Cardiac septum (tissue), 1 donor: ENCODE measurements around the gene ULBP2. TPM values are rescaled to one million over a fixed set of nuclear protein-coding genes. Genes with fewer than 3 reads are reported as not detected.
A peak's percentile ranks its signal among the peaks of the same experiment; 100 is the strongest.
"Not testable (repeated sequence)": the region's sequence is repeated elsewhere in the genome, so short reads cannot be mapped to it uniquely, and the experiment has no call there.

Experiments
- DNase-seq: peaks from one replicate; pipeline ENCODE4 v3.0.0-alpha.2; 2020; ENCODE audit warnings: low spot score
- intact Hi-C: fragments of 100-400 bp; cut with DNase I; formaldehyde crosslinking; loops from one replicate; pipeline ENCODE4 v1.14.0; 2022
- total RNA-seq: library from RNA; stranded (reverse); fragmentation: NEBNext Ultra II Directional; extraction: Animal tissue kit (Norgen Biotek cat#: 25700); gene quantifications from one replicate; pipeline ENCODE4 v1.2.1, GENCODE V29; 2021
- donor health status: DM: no; HTN: no; CAD: no.

The ULBP2 gene
- total RNA-seq, 1 donor from 2014 or later, result 1.1 TPM

DNA sequence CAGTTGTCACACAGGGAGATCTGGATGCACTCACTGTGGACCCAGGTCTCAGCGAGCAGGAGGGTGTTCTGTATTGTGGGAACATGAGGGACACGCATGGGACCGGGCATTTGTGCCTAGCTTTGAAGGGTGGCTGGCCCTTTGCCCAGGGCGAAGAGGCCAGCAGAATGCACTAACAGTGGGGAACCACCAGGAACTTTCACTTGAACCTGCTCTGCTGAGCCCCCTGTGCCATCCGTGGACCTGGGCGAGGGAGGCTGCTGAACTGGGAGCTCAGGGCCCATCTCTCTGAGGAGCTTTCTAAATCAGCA, 1.2 kb upstream of the ULBP2 start:
- intact Hi-C loops, result loop anchor here (2.0 kb wide), 1 partner anchor 64 kb away; no protein-coding TSS in a partner anchor
- DNase-seq, result peak; percentile 61

DNA sequence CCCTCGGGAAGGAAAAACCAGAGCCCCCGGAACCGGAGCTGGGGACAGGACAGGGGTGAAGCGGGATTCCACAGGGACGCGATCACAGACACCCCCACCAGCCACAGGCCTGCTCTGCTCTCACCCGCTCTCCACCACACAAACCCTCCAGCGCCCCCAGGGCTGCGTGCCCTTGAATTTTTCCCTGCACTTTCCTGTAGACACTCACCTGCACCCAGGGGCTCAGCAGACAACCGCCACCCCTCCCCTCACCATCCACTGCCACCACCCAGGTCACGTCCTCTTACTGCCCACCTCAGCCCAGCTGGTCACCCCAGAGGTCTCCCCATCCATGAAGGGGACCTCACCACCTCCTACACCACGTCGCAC, 631 bp downstream of the ULBP2 start:
- intact Hi-C loops, result no loop called here
- DNase-seq, result peak; percentile 41

DNA sequence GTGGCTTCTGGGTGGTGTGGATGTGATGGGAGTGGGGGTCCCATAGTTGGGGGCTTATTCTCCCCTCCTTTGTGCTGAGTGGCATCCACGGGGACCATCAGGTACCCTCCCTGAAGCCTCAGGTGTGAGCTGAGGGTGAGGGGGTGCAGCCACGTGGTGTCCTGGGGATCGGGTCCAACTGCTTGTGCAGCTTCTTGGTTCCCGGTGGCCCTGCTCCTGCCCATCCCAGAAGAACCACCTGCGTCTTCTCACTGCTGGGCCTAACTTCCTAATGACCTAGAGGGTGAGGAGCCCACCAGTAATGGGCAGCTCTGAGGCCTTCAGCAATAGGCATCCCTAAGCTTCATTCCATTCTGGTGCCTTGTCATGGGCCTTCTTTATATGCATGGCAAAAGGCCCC, 1.5 kb downstream of the ULBP2 start:
- intact Hi-C loops, result not testable (repeated sequence)
- DNase-seq, result peak; percentile 62

DNA sequence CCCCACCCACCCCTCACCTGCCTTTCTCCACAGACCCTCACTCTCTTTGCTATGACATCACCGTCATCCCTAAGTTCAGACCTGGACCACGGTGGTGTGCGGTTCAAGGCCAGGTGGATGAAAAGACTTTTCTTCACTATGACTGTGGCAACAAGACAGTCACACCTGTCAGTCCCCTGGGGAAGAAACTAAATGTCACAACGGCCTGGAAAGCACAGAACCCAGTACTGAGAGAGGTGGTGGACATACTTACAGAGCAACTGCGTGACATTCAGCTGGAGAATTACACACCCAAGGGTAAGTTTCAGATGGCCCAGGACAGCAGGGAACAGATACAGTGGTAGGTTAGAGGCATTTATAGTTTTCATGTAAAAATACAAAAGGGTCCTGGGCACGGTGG, 3.5 kb downstream of the ULBP2 start:
- peak; percentile 22 for DNase-seq
- intact Hi-C loops, result not testable (repeated sequence)

DNA sequence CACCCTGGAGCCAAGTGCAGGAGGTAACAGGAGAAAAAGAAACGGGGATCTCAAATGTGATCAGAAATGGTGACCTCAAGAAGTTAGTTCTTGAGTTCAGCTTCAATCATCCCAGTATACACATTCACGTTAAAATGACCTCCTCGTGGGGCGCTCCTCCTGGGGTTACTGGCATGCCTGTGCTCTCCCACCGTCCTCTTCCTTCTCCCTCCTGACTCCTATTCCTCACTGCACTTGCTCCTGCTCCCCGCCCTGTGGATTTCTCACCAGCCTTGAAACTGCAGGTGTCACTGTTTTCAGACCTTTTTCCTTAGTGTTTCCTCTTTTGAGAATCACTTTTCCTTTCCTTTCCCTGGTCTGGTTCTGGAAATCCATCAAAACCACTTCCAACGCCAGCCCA, 4.8 kb downstream of the ULBP2 start:
- intact Hi-C loops, result not testable (repeated sequence)
- peak; percentile 33 for DNase-seq

DNA sequence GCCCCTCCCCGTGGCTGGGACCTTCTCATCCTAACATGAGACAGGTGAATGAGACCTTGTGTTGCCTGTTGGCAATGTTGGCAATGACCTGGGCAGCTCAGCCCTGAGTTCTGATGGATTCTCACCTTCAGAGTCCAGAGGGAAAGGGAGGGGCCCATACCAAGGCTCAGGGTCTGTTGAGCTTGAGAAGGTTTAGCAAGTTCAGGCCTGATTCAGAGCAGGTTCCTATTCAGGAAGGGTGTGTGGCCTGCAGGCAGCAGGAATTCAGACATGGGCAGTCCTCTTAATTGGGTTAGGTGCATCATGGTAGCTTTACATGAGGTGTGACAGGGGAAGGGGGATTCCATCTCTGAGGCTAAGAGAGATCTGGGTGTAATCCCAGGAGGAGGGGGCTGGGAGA, 5.7 kb downstream of the ULBP2 start:
- DNase-seq, intact Hi-C loops: not testable (repeated sequence)

DNA sequence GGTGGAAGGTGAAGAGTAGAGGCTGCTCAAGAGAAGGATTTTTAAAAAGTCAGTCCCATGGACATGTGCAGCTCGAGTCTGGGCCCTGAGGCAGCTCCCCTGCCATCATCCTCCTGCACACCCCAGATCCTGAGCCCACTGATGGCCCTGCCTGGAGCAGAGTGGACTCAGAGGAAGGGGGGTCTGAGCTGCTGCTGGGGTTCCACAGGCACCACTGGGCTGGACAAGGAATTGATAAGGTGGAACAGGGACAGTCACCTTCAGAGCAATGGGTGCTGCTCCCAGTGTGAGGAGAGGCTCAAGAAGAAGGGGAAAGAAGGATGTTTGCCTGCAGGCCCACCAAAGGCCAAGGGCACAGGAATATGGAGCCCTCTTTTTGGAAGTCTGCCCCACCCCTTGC, 6.2 kb downstream of the ULBP2 start:
- intact Hi-C loops, result no loop called here
- peak; percentile 53 for DNase-seq

DNA sequence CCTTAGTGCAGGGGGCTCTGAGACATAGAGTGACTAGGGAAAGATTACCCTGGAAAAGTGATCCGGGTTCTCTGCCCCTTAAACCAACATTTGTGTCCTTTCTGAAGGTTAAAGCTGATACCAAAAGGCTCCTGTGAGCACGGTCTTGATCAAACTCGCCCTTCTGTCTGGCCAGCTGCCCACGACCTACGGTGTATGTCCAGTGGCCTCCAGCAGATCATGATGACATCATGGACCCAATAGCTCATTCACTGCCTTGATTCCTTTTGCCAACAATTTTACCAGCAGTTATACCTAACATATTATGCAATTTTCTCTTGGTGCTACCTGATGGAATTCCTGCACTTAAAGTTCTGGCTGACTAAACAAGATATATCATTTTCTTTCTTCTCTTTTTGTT, 6.8 kb downstream of the ULBP2 start:
- intact Hi-C loops, result no loop called here
- no peak for DNase-seq

DNA sequence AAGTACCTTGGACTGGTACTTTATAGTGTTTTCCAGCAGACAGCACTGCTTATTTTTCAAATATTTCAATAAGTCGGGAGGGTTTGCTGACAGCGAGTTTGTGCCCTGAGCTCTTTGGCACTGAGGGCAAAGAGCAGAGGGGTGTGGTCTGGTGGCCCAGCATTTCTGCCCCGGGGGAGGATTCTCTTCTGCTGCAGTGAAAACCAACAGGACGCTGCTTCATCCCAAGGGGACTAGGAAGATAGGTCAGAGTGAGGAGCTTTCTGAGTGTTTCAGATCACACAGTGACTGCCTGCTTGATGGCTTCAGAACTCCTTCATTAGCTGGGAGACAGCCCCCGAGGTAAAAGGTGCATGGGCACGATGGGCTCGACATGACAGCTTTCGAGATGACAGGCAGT, 8.6 kb downstream of the ULBP2 start:
- peak; percentile 29 for DNase-seq
- intact Hi-C loops, result no loop called here

DNA sequence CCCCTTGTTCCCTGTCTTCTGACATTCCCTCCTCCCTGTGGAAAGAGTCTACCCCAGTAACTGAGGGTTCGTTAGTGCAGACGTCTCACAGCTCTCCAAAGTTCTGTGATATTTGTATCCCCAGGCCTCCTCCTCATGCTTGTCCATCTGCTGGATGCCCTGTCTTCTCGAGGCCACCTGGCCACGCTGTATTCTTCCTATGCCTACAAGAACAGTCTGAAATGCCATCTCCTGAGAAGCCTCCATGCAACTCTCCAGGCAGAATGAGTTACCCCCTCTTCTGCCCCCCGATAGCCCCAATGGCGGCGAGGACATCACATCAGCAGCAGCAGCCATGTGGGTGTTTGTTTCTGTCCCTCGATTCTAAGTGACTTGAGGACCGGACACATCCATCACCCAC, 9.3 kb downstream of the ULBP2 start:
- peak; percentile 70 for DNase-seq
- intact Hi-C loops, result no loop called here

DNA sequence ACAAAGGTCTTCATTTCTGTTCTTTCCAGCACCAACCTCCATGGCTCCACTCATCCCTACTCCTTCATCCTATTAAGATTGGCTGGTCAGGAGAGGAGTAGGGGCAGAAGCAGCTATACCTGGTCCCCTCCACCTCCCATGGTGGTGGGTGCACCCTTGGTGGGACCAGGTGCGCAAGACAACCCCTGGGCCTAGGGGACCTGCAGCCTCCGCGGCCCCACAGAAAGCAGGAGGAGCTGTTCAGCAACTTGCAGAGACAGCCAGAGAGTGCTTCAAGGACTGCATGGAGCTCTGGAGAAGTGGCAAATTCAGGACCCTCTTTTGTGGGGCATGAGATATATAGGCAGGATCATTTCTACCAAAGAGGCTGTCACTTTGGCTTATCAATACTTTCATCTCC, 9.8 kb downstream of the ULBP2 start:
- DNase-seq, result no peak
- intact Hi-C loops, result no loop called here

DNA sequence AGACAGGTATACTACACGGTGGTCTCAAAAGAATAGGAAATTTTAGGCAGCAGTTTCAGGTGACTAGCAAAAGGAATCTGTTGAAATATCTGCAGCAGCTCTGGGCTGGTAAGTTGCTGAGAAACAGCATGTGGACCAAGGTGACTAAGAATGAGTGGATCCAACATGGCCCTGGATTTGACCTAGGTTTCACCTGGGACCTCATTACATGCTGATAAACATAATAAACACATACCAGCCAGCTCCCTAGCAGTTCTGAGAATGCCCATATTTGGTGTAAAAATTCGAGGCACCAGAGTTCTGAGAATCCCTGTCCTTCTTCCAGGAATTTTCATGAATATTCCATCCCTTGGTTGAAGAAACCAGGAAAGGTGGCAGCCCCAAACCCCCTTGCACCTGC, 11.6 kb downstream of the ULBP2 start:
- intact Hi-C loops, DNase-seq: not testable (repeated sequence)

DNA sequence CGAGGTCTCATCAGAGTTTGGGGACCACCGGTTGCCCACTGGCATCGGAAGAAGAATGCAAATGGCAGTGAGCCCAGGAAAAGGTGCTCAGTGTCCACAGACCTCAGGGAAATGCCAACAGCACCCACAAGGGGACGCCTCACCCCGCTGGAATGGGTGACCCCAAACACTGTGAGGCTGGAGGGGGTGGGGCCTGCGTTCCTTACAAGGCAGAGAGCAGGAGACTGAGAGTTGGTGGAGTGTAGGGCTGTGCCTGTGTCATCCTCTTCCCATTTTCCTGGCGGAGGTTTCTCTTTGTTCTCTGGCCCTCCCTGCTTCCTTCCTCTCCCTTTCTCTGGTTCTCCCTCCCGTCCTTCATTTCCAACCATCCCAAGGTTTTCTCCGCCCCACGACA, 12.1 kb downstream of the ULBP2 start:
- DNase-seq, intact Hi-C loops: not testable (repeated sequence)

DNA sequence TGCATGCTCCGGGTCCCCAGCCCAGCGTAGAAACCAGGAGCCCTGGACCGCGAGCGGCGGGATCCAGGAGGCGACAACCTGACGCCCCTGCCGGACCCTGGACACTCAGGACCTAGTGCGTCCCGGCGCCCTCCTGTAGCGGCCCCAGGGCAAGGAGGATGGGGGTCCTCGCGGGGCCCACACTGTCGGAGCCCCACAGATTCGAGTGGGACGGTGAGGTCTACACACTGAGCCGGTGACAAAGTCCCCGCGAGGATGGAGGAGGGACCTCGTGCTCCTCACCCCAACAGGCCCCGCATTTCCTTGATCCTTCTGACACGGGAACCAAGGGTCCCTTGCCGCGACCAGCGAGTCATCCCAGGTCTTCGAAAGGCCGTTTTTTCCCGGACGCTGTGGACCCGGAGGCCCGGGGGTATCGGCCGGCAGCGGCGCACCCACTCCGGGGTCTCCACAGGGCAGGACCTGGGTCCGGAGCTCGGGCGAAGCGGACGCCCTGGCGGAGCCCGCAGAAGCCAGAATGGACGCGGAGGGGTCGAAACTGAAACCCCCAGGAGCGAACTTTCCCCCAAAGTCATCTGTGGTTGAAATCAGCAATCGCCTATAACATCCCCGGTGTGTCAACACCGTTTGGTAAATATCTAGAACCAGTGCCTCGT, 12.6 kb downstream of the ULBP2 start:
- intact Hi-C loops, result not testable (repeated sequence)
- peak; percentile 64 for DNase-seq

DNA sequence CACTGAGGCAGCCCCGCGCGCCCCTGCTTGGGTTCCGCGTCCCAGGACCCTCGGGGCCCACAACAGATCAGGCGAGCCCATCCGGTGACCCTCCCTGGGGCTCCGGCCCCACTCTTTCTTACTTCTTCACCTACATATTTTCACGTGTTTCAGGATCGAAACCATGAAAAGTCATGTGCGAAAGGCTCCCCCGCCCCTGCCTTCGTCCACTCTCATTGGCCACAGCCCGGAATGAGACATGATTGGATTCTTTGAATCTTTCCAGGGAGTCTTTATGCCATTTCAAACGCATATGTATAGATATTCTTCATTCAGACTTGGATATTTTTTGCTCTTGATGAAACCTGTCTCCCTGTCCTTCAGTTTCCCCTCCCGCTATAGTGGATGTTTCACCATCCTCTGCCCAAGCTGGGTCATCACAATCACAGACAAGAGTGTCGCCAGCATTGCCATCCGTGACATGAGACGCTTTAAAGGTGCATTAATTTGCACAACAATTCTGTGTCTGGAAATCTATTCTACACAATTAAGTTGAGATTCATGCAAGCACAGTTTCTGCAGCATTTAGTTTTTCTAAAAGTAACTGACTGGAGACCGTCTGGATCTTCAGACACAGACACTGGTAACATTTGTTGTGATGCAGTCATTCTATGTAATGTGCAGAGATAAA, 13.3 kb downstream of the ULBP2 start:
- DNase-seq, intact Hi-C loops: not testable (repeated sequence)

DNA sequence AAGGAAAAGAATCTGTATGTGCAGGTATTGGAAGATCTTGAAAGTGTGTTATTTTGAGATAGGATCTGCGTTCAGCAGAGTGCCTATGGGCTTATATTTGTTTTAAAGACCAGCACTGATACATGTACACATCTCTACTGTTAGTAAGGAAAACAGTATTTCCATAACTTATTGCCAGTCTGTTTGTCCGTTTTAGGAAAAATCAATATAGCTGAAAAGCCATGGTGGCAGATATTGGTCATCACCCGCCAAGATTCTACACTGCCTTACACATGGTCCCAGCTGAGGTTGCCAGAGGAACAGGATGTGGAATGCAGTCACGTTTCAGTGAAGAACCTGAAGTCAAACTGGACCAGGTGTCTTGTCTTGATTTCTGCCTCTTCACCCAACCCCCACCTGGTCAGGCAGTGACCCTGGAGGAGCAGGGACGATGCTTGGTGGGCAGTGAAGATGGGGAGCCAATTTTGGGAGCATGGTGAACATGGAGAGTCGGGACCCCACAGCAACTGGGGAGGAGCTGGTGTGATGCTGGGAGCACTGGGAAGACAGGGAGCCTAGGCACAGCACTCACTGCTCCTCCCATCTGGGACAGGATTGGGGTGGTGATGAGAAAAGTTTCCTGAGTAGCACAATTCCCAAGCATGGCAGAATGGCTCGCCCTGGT, 14.0 kb downstream of the ULBP2 start:
- intact Hi-C loops, result not testable (repeated sequence)

DNA sequence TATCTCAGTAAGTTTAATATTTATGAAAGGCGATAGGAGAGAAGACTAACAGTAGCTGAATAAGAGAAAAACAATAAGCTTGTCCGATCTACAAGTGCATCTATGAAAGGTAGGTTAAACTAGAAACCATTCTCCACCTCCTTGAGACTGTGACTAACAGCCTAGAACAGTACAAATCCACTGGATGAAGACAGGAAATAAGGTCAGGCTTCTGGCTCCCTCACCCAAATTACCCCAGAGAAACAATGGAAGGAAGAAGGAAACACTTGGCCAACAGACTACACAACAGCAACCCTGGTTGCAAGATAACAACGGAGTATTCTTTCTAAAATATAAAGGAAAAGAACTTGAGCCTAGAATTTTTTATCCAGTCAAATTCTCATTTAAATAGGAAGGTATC, 16.3 kb downstream of the ULBP2 start:
- intact Hi-C loops, DNase-seq: not testable (repeated sequence)

More for the DNA sequence above, 14.0 kb downstream of the ULBP2 start:
- DNase-seq, result not testable (repeated sequence)

DNA sequence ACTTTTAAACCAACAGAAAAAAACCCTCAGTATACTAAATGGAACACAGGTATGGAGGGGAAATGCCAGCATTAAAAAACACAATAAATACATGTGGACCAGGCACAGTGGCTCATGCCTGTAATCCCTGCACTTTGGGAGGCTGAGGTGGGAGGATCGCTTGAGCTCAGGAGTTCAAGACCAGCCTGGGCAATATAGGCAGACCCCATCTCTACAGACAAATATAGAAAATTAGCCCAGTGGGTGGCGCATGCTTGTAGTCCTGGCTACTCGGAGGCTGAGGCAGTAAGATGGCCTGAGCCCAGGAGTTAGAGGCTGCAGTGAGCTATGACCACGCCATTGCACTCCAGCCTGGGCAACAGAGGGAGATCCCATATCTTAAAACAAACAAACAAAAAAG, 18.0 kb downstream of the ULBP2 start:
- intact Hi-C loops, DNase-seq: not testable (repeated sequence)

DNA sequence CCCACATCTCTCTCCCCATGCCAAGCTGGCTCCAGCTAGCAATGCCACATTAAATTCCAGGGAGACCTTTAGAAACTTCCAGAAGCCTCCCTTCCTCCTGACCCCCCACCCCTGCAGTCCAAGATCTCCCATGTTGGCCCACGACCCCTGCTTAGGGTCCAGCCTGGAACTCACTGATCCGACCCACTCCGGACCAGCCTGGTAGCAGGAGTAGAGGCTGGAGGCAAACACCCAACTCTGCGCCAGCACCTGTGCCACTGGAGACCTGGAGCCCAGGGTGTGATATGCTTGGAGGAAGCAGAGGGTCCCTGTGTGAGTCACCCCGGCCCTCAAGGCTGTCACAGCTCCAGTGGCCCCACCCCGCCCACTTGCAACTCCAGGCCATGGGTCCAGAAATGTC, 18.7 kb downstream of the ULBP2 start:
- intact Hi-C loops, result no loop called here
- no peak for DNase-seq

DNA sequence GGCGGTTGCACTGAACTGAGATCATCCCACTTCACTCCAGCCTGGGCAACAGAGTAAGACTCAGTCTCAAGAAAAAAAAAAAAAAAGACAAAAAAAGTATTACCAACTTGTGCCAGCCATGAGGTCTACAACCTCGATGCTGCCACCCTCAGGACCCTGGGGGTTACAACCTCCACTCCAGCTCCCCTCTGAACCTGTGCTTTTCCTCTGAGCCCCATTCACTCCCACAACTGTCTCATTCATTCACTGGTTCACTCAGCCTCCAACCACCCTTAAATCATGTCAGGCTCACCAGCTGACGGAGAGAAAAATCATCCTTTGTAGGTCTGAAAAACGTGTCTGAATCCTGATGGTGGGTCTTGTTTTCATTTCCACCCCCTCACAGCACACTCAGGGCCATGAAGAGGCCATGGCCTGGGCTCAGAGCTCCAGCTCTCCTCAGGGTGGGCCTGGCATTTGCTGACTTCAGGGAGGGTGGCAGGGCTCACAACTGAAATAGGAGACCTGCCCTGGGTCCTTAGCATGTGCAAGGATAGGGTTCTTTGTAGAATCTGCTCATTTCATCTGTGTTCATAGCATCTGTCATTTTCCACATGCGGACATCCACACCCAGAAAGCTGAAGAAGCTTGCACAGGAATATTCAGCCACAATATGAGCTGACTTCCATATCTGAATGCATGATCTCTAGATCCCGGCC, 20.1 kb downstream of the ULBP2 start:
- no peak for DNase-seq
- intact Hi-C loops, result no loop called here
